Natural killer cell treated with Interleukin-12 subunit alpha and Interleukin-12 subunit beta and Interleukin-15 and Interleukin-18, amount 100 ng/mL, for 72 hours (primary cell): Measurements from ENCODE around the gene ART4. TPM values are rescaled to one million over a fixed set of nuclear protein-coding genes. Genes with fewer than 3 reads are reported as not detected.

Source experiments
- ATAC-seq, 2 donors: fragments of 150-1000 bp; cut with Tn5 transposase in 1 of 2; sonication (Bioruptor Pico), chemical (Tn5 transposase) in 1 of 2; 2 replicates each; pipeline ENCODE4 v1.10.0; 2021
- DNase-seq: peaks from one replicate; pipeline ENCODE4 v3.0.0; 2022; ENCODE audit warnings: low spot score
- H3K27ac Mint-ChIP-seq, 2 donors: 1 replicate in 1 of 2; 2 replicates in 1 of 2; pipeline ENCODE4 v1.8.0; 2022; ENCODE audit warnings: mixed read lengths in 2 of 2, mild to moderate bottlenecking in 1 of 2, moderate library complexity in 1 of 2
- H3K27me3 Mint-ChIP-seq, 2 donors: 1 replicate in 1 of 2; 2 replicates in 1 of 2; pipeline ENCODE4 v1.8.0; 2022; ENCODE audit warnings: mixed read lengths in 2 of 2
- H3K36me3 Mint-ChIP-seq: one replicate; pipeline ENCODE4 v1.8.0; 2022; ENCODE audit warnings: mixed read lengths
- H3K4me1 Mint-ChIP-seq, 2 donors: 1 replicate in 1 of 2; 2 replicates in 1 of 2; pipeline ENCODE4 v1.8.0; 2022; ENCODE audit warnings: low read depth in 2 of 2, mixed read lengths in 2 of 2, mild to moderate bottlenecking in 1 of 2
- H3K4me3 Mint-ChIP-seq: one replicate; pipeline ENCODE4 v1.8.0; 2022; ENCODE audit warnings: mixed read lengths
- H3K9me3 Mint-ChIP-seq: 2 replicates; pipeline ENCODE4 v1.8.0; 2022; ENCODE audit warnings: mixed read lengths
- total RNA-seq, 2 donors: library from RNA; stranded (reverse); gene quantifications; one replicate each; pipeline ENCODE4 v1.2.3, GENCODE V29; 2022

ART4 gene
- total RNA-seq = not detected

DNA sequence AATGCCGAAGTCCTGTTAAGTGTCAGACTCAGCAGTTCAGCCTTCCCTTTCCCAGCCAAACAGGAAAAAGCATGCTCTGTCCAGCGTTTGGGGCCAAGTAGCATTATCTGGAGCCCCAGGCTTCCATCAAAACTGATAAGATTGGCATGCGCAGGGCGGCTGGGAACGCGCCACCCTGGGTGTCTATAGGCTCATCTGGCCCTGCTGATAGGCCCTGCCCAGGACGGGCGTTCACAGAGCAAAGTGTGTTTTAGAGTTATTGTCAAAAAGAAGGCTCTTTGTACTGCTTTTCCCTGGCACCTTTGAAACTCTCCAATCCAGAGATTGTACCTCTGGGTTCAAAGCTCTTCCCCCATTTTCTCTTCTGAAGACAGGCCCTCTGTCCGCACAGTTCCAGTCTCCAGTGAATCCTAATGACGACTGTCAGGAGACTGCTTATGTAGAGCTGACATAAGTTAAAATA is at the start of gene ART4:
TSS of gene ART4 (minus strand) at position 102 of the 463 bp plus-strand sequence. CDS start 413 bp downstream, outside the sequence.
- Mint-ChIP-seq H3K4me3 (no peak within 1 kb of the TSS), H3K9me3 (no peaks in the 10 kb centered on the region), H3K27me3 (peaks cover 17 to 19% of the 10 kb centered on the region in 2 donors), H3K27ac (no peak within 1 kb of the TSS), H3K4me1 (peaks cover 3 to 5% of the 10 kb centered on the region in 2 donors), H3K36me3 (no peaks in the 10 kb centered on the region)
- DNase-seq = no peak
- ATAC-seq = no peak

DNA sequence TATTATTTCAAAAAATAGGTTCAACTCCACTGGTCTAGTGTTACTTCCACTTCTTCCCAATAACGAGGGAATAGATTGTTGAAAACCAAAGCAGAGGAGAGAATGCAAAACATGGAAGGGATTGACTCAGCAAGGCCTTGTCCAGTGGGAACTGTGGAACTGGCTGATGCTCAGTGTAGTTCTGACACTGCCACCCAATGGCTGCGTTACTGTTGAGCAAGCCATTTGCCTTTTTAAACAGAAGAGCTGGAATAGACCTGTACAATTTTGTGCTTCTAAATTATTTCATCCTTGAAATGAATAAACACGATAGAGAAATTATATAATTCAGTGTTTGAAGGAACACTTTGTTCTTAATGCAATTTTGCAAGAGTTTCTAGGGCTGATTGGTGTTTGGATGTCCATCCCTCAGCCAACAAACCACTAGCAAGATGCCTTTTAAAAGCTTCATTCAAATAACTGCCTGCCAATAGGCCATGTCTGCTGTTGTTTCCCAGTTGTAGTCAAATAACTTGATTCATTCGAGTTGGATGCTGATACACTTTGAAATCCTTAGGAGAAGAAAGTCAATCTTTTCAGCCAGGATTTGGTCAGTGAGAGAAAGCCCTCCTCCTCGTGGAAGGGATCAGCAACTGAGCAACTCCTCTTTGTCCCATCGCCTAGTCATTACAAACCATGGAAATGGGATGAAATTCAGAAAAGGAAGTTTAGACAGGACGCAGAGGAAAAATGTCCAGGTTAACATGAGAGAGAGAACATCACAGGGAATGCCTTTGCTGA is 49.6 kb upstream of the ART4 start:
- no peaks in the 10 kb centered on the region for H3K9me3 Mint-ChIP-seq
- H3K36me3 Mint-ChIP-seq = no peaks in the 10 kb centered on the region
- no peaks in the 10 kb centered on the region for H3K4me1 Mint-ChIP-seq
- H3K27me3 Mint-ChIP-seq = peaks cover 4 to 15% of the 10 kb centered on the region in 2 donors
- ATAC-seq = no peak
- no peak overlapping the region for H3K4me3 Mint-ChIP-seq
- DNase-seq = no peak
- H3K27ac Mint-ChIP-seq = no peak overlapping the region

DNA sequence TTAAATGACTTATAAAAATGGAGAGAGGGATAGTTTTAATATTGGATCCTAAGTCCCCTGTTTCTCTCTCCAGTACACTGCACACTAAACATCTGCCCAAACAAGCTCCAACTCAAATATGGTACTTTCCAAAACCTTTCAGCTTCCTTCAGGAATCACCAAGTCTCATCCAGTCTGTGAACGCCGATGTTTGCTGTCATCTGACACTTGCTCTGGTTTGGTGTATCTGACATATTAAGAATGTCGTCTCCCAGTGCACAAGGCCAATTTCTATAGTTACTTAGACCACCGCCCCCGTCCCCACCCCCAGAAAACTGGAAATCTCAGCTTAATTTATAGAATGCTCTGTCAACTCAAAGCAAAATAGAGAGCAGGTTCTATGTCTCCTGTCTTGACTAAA is 47.4 kb upstream of the ART4 start:
- ATAC-seq (no peak), DNase-seq (no peak)
- no peak overlapping the region for H3K4me3 Mint-ChIP-seq
- H3K4me1 Mint-ChIP-seq = peaks cover 9% of the 10 kb centered on the region in 2 donors
- H3K27me3 Mint-ChIP-seq = peaks cover 17 to 33% of the 10 kb centered on the region in 2 donors
- H3K9me3 Mint-ChIP-seq = no peaks in the 10 kb centered on the region
- H3K27ac Mint-ChIP-seq = no peak overlapping the region
- no peaks in the 10 kb centered on the region for H3K36me3 Mint-ChIP-seq

DNA sequence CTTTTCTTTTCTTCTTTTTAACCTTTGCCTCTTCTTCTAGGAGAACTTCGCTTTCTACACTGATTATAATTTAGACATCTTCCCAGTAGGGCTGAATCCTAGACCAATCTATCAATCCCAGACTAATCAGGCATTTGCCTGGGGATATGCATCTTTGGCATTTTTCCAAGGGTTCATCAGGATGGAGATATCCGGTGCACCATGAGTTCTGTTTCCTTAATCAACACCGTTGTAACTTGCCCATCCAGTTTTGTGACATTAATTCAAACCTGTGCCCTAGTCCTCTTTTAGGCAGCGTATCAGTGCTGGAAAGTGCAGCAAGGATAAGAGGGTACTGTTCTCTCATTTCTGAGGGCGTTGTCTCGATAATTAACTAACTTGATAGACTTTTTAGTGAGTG is 42.9 kb upstream of the ART4 start:
- H3K4me1 Mint-ChIP-seq = peaks cover 21 to 24% of the 10 kb centered on the region in 2 donors
- no peak overlapping the region for H3K27ac Mint-ChIP-seq
- H3K9me3 Mint-ChIP-seq = no peaks in the 10 kb centered on the region
- no peak overlapping the region for H3K4me3 Mint-ChIP-seq
- no peak for DNase-seq
- peaks cover 26 to 36% of the 10 kb centered on the region in 2 donors for H3K27me3 Mint-ChIP-seq
- H3K36me3 Mint-ChIP-seq = no peaks in the 10 kb centered on the region
- ATAC-seq = no peak

DNA sequence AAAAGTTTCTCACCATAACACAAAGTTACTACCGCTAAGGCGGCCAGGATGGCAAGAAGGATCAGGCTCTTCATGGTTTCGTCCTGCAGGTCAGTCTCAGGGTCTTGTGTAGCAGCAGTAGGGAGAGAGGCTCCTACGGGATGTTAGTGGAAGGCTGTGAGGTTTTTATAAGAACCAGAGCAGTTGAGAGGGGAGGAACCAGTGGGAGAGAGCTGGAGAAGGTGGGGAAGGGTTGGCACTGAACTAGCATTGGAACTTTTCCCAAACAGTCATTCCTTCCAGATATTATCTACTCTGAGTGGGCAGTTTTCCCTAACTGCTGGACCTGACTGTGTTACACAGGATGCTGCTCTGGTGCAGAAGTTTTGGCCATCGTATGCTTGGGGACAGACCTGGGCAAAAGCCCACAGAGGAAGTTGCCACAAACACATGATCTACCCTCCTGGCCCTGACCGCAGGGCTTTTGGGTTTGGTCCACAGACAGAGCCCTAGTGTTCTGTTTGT is 42.4 kb upstream of the ART4 start, which contains the start of gene MGP:
TSS of gene MGP (minus strand) at position 137 of the 504 bp plus-strand sequence. CDS start at position 74, 63 bp downstream.
- Mint-ChIP-seq H3K36me3 (no peaks in the 10 kb centered on the region), H3K27ac (no peak within 1 kb of the TSS), H3K27me3 (peaks cover 26 to 32% of the 10 kb centered on the region in 2 donors), H3K9me3 (no peaks in the 10 kb centered on the region), H3K4me1 (peaks cover 21 to 24% of the 10 kb centered on the region in 2 donors), H3K4me3 (peak within 1 kb of the TSS; percentile 64)
- no peak for DNase-seq
- ATAC-seq = peak; percentile 46 to 48

GRCh38 chr12:14884458-14884878 is 41.1 kb upstream of the ART4 start:
- Mint-ChIP-seq H3K27me3 (peaks cover 26 to 32% of the 10 kb centered on the region in 2 donors), H3K9me3 (no peaks in the 10 kb centered on the region), H3K27ac (no peak overlapping the region), H3K4me3 (peak overlapping the region; percentile 64), H3K4me1 (peaks cover 21 to 24% of the 10 kb centered on the region in 2 donors), H3K36me3 (no peaks in the 10 kb centered on the region)
- peak; percentile 63 for DNase-seq
- ATAC-seq = peak; percentile 81 to 82

GRCh38 chr12:14883686-14884085 is 40.4 kb upstream of the ART4 start:
- no peaks in the 10 kb centered on the region for H3K36me3 Mint-ChIP-seq
- no peaks in the 10 kb centered on the region for H3K9me3 Mint-ChIP-seq

GRCh38 chr12:14880890-14881453 is 37.6 kb upstream of the ART4 start:
- Mint-ChIP-seq H3K27me3 (peaks cover 9 to 10% of the 10 kb centered on the region in 2 donors), H3K27ac (no peak overlapping the region), H3K9me3 (no peaks in the 10 kb centered on the region), H3K4me1 (peaks cover 15 to 17% of the 10 kb centered on the region in 2 donors), H3K36me3 (no peaks in the 10 kb centered on the region), H3K4me3 (no peak overlapping the region)
- no peak for ATAC-seq
- no peak for DNase-seq

More at GRCh38 chr12:14883686-14884085, 40.4 kb upstream of the ART4 start:
- Mint-ChIP-seq H3K4me3 (no peak overlapping the region), H3K4me1 (peaks cover 21 to 24% of the 10 kb centered on the region in 2 donors), H3K27ac (no peak overlapping the region), H3K27me3 (peaks cover 26 to 32% of the 10 kb centered on the region in 2 donors)
- ATAC-seq (no peak), DNase-seq (no peak)

- Mint-ChIP-seq H3K4me1 (peaks cover 2 to 3% of the 10 kb centered on the region in 2 donors), H3K4me3 (no peak overlapping the region), H3K9me3 (no peaks in the 10 kb centered on the region), H3K27ac (no peak overlapping the region), H3K36me3 (no peaks in the 10 kb centered on the region), H3K27me3 (peaks cover 0 to 2% of the 10 kb centered on the region in 2 donors)
- ATAC-seq = no peak
- DNase-seq = no peak
Measured at GRCh38 chr12:14879222-14879933, 36.1 kb upstream of the ART4 start.

- Mint-ChIP-seq H3K4me1 (no peaks in the 10 kb centered on the region), H3K36me3 (no peaks in the 10 kb centered on the region), H3K27me3 (peaks cover 0 to 2% of the 10 kb centered on the region in 2 donors), H3K4me3 (no peak overlapping the region), H3K27ac (no peak overlapping the region), H3K9me3 (no peaks in the 10 kb centered on the region)
- DNase-seq (no peak), ATAC-seq (no peak)
Measured at GRCh38 chr12:14878488-14878887, 35.2 kb upstream of the ART4 start.

DNA sequence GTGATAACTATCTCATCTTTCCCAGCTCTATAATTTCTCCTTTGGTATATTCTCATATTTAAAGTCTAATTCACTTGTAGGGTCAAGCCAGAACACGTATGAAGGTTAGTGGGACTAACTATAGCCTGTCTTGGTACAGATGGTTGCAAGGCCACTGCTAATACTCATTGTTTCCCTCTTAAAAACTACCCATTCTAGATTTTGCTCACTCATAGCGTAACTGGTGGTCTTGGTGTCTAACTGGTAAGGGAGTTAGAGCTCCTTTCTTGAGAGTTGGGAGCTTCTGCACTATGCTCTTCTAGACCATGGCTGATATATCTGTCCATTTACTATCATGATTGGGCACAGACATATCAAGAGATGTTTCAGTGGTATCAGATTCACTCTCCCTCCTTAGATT is 33.5 kb upstream of the ART4 start:
- Mint-ChIP-seq H3K4me3 (no peak overlapping the region), H3K27ac (no peak overlapping the region), H3K36me3 (no peaks in the 10 kb centered on the region), H3K9me3 (no peaks in the 10 kb centered on the region), H3K4me1 (no peaks in the 10 kb centered on the region), H3K27me3 (no peaks in the 10 kb centered on the region)
- DNase-seq = no peak
- ATAC-seq = no peak

DNA sequence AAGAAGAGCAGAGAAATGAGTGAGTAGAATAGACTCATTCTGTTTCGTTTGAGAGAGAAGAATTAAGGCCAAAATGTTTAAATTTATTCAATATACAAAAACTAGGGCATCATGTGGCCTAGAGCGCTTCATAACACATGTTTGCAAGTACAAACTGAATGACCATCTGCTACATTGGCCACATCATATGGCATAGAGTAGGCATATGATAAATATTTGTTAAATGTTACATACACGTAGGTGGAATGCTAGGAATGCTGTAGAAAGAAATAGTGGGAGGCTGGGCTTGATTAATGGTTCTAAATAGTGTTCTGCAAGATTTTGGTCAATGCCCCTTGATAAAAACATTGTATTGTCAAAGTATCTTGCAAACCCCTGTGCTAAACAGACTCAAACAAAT is 31.6 kb upstream of the ART4 start:
- Mint-ChIP-seq H3K4me1 (no peaks in the 10 kb centered on the region), H3K36me3 (no peaks in the 10 kb centered on the region), H3K9me3 (no peaks in the 10 kb centered on the region), H3K27me3 (no peaks in the 10 kb centered on the region), H3K27ac (no peak overlapping the region), H3K4me3 (no peak overlapping the region)
- ATAC-seq (no peak), DNase-seq (no peak)

DNA sequence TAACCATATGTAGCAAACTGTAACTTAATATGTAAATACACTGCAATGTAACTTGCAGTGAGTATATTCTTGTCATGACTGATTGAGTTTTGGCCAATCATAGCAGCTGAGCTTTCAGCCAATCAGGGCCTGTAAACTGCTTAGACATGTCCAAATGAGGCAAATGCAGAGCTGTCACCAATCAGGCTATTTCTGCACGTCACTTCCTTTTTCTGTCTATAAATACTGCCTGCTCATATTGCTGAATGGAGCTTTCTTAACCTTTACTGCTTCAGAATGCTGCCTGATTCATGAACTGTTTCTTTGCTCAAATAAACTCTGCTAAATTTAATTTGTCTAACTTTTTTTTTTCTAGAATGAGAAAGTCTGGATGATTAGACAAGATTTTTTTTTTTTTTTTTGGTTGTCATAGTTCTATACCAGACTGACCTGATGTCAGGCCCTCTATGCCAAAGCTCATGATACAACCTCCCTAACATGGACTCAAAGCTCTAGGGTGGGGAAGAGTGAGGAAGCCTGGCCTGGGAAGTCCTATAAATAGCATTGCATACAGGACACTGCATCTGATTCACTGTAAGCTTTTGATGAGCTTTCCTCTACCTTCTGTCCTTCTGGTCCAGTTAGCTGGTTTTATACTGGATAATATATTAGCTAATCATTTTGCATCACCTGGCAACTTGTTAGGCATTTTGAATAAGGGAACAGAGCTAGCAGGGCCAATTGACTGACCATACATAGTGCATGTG is 30.3 kb upstream of the ART4 start:
- Mint-ChIP-seq H3K4me1 (no peaks in the 10 kb centered on the region), H3K27ac (no peak overlapping the region), H3K27me3 (no peaks in the 10 kb centered on the region), H3K9me3 (no peaks in the 10 kb centered on the region), H3K4me3 (no peak overlapping the region), H3K36me3 (no peaks in the 10 kb centered on the region)
- no peak for ATAC-seq
- DNase-seq = no peak
